Measurements from ENCODE around the gene ZNF358. TPM values are rescaled to one million over a fixed set of nuclear protein-coding genes. Genes with fewer than 3 reads are reported as not detected.

The ZNF358 gene
- total and polyA plus RNA-seq, 2 of the 13 experiments (the other 11 are each of a cell fraction or from before 2014, with no cell fraction given): 9.1 to 37.0 TPM

DNA sequence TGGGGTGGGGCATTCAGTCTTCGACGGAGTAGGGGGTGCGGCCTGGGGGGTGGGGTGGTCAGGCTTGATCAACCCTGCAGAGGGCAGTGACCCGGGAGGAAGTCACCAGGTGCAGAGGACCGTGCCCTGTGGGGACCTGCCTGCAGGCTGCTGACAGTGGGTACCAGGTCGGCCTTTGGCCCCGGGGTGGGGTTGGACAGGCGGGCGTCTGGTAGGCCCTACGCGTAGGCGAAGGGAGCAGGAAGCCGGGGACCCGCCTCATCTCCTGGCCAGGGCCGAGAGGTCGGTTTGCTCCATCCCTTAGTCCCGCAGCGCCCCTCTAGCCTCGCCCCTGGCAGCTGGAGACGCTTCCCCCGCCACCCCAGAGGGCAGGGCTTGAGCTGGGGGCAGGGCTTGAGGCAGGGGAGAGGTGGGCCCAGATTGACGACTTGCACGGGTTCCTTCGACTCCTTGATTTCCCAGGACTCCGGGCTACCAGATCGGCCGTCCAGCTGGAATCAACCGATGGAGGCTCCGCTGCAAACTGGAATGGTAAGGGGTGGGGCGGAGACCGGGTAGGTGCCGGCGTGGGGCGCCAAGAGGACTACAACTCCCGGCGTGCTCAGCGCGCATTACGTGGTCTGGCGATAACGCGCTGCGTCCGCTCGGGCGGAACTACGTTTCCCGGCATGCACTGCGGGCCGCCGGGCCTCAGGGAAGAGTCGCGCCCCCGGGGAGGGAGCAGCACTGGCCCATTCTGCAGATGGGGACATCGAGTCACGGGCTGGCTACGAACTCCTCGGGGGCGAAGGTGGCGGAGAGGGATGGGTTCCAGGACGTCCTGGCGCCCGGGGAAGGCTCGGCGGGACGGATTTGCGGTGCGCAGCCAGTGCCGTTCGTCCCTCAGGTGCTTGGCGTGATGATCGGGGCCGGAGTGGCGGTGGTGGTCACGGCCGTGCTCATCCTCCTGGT lies 19.4 kb downstream of the ZNF358 start, which contains the start of gene PNPLA6 (continued):
- TF ChIP-seq, protein P1, sequence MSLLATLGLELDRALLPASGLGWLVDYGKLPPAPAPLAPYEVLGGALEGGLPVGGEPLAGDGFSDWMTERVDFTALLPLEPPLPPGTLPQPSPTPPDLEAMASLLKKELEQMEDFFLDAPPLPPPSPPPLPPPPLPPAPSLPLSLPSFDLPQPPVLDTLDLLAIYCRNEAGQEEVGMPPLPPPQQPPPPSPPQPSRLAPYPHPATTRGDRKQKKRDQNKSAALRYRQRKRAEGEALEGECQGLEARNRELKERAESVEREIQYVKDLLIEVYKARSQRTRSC (CRISPR knock-in tag; IDR thresholded peaks at IDR 0.05; ENCODE audit: low read depth): peak; percentile 83; the same call in 1 of the 2 replicates
- peak; percentile 50 for TF ChIP-seq XRCC5 (optimal IDR thresholded peaks at IDR 0.05; ENCODE audit: low read length)
- no peak; the same call in 1 of the 2 replicates for TF ChIP-seq ZNF451 (CRISPR knock-in tag; IDR thresholded peaks at IDR 0.05)
- no peak for TF ChIP-seq IRX3 (CRISPR knock-in tag; IDR thresholded peaks at IDR 0.05; ENCODE audit: borderline replicate concordance, low read depth)
- TF ChIP-seq, protein P2, sequence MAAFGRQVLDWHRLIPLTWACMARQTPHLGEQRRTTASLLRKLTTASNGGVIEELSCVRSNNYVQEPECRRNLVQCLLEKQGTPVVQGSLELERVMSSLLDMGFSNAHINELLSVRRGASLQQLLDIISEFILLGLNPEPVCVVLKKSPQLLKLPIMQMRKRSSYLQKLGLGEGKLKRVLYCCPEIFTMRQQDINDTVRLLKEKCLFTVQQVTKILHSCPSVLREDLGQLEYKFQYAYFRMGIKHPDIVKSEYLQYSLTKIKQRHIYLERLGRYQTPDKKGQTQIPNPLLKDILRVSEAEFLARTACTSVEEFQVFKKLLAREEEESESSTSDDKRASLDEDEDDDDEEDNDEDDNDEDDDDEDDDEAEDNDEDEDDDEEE (CRISPR knock-in tag; IDR thresholded peaks at IDR 0.05): peak; percentile 57; the same call in 1 of the 2 replicates
- TF ChIP-seq, protein P3, sequence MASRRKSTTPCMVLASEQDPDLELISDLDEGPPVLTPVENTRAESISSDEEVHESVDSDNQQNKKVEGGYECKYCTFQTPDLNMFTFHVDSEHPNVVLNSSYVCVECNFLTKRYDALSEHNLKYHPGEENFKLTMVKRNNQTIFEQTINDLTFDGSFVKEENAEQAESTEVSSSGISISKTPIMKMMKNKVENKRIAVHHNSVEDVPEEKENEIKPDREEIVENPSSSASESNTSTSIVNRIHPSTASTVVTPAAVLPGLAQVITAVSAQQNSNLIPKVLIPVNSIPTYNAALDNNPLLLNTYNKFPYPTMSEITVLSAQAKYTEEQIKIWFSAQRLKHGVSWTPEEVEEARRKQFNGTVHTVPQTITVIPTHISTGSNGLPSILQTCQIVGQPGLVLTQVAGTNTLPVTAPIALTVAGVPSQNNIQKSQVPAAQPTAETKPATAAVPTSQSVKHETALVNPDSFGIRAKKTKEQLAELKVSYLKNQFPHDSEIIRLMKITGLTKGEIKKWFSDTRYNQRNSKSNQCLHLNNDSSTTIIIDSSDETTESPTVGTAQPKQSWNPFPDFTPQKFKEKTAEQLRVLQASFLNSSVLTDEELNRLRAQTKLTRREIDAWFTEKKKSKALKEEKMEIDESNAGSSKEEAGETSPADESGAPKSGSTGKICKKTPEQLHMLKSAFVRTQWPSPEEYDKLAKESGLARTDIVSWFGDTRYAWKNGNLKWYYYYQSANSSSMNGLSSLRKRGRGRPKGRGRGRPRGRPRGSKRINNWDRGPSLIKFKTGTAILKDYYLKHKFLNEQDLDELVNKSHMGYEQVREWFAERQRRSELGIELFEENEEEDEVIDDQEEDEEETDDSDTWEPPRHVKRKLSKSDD (CRISPR knock-in tag; IDR thresholded peaks at IDR 0.05; ENCODE audit: low read depth): no peak
- TF ChIP-seq SIX4 (CRISPR knock-in tag; IDR thresholded peaks at IDR 0.05): peak; percentile 23; the same call in 1 of the 2 replicates
- TF ChIP-seq TEAD2 (CRISPR knock-in tag; IDR thresholded peaks at IDR 0.05): no peak
- TF ChIP-seq, protein P4, sequence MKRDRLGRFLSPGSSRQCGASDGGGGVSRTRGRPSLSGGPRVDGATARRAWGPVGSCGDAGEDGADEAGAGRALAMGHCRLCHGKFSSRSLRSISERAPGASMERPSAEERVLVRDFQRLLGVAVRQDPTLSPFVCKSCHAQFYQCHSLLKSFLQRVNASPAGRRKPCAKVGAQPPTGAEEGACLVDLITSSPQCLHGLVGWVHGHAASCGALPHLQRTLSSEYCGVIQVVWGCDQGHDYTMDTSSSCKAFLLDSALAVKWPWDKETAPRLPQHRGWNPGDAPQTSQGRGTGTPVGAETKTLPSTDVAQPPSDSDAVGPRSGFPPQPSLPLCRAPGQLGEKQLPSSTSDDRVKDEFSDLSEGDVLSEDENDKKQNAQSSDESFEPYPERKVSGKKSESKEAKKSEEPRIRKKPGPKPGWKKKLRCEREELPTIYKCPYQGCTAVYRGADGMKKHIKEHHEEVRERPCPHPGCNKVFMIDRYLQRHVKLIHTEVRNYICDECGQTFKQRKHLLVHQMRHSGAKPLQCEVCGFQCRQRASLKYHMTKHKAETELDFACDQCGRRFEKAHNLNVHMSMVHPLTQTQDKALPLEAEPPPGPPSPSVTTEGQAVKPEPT (CRISPR knock-in tag; IDR thresholded peaks at IDR 0.05; ENCODE audit: low read depth): no peak
- TF ChIP-seq ARNT2 (CRISPR knock-in tag; IDR thresholded peaks at IDR 0.05; ENCODE audit: low read depth): peak; percentile 48; the same call in 1 of the 2 replicates
- TF ChIP-seq ZNF569 (CRISPR knock-in tag; IDR thresholded peaks at IDR 0.05; ENCODE audit: borderline replicate concordance): no peak
- no peak; the same call in 1 of the 2 replicates for TF ChIP-seq ZNF572 (CRISPR knock-in tag; IDR thresholded peaks at IDR 0.05)
- peak; percentile 44; the same call in 1 of the 2 replicates for TF ChIP-seq SALL1 (CRISPR knock-in tag; IDR thresholded peaks at IDR 0.05)
- TF ChIP-seq, protein P5, sequence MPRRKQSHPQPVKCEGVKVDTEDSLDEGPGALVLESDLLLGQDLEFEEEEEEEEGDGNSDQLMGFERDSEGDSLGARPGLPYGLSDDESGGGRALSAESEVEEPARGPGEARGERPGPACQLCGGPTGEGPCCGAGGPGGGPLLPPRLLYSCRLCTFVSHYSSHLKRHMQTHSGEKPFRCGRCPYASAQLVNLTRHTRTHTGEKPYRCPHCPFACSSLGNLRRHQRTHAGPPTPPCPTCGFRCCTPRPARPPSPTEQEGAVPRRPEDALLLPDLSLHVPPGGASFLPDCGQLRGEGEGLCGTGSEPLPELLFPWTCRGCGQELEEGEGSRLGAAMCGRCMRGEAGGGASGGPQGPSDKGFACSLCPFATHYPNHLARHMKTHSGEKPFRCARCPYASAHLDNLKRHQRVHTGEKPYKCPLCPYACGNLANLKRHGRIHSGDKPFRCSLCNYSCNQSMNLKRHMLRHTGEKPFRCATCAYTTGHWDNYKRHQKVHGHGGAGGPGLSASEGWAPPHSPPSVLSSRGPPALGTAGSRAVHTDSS (CRISPR knock-in tag; conservative IDR thresholded peaks at IDR 0.05): no peak
- TF ChIP-seq, protein P6, sequence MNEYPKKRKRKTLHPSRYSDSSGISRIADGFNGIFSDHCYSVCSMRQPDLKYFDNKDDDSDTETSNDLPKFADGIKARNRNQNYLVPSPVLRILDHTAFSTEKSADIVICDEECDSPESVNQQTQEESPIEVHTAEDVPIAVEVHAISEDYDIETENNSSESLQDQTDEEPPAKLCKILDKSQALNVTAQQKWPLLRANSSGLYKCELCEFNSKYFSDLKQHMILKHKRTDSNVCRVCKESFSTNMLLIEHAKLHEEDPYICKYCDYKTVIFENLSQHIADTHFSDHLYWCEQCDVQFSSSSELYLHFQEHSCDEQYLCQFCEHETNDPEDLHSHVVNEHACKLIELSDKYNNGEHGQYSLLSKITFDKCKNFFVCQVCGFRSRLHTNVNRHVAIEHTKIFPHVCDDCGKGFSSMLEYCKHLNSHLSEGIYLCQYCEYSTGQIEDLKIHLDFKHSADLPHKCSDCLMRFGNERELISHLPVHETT (CRISPR knock-in tag; conservative IDR thresholded peaks at IDR 0.05): 0 out of 2 replicates have a peak, but pooled peaks have one; percentile 23
- TF ChIP-seq CENPX (CRISPR knock-in tag; IDR thresholded peaks at IDR 0.05): no peak
- no peak for TF ChIP-seq ESRRA (CRISPR knock-in tag; IDR thresholded peaks at IDR 0.05; ENCODE audit: low read depth)
- peak; percentile 52; the same call in 1 of the 2 replicates for TF ChIP-seq ZNF317 (CRISPR knock-in tag; IDR thresholded peaks at IDR 0.05)

Measured in HepG2 (cell line).